Mucosa of stomach (tissue), 1 donor: ENCODE measurements around the gene ACCS.

Experiments
- H3K27me3 ChIP-seq: one replicate; pipeline ENCODE4 v1.7.0; 2013; ENCODE audit warnings: mild to moderate bottlenecking, low read length; ENCODE audit not compliant: control insufficient read depth, insufficient read depth
- H3K36me3 ChIP-seq: one replicate; pipeline ENCODE4 v1.7.0; 2013; ENCODE audit warnings: low read length; ENCODE audit not compliant: control insufficient read depth, insufficient read depth
- H3K4me1 ChIP-seq: one replicate; pipeline ENCODE4 v1.7.0; 2013; ENCODE audit warnings: mild to moderate bottlenecking, low read length; ENCODE audit not compliant: control insufficient read depth, insufficient read depth
- H3K4me3 ChIP-seq: one replicate; pipeline ENCODE4 v1.7.0; 2013; ENCODE audit warnings: low read length
- H3K9ac ChIP-seq: one replicate; pipeline ENCODE4 v1.7.0; 2013; ENCODE audit warnings: mild to moderate bottlenecking, low read length, moderate library complexity
- H3K9me3 ChIP-seq: one replicate; pipeline ENCODE4 v1.7.0; 2013; ENCODE audit warnings: mild to moderate bottlenecking, low read length, moderate library complexity; ENCODE audit not compliant: control insufficient read depth
- donor health status: Pancreatic carcinoma.

Gene ACCS

DNA sequence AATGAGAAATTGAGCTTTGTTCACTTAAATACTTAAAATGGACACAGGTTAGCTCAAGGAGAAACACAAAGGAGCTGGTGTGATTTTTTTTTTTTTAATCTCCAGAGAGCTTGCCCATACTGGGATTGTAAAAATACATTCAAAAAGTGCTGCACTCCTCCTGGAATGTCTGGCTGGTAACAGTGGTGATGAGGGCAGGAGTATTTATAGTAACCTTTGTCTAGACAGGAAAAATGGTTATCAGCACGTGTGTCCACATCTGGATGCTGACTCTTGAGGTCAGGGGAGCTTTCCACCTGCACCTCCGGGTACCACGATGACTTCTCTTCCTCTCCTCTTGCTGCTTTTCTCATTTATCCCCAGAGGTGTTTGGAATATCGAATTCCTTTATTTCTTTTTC, 59.5 kb downstream of the ACCS start:
- H3K27me3 ChIP-seq = no peaks in the 10 kb centered on the region
- H3K4me3 ChIP-seq = no peak overlapping the region
- no peaks in the 10 kb centered on the region for H3K36me3 ChIP-seq
- no peaks in the 10 kb centered on the region for H3K9me3 ChIP-seq
- H3K4me1 ChIP-seq = no peaks in the 10 kb centered on the region
- H3K9ac ChIP-seq = no peak overlapping the region

DNA sequence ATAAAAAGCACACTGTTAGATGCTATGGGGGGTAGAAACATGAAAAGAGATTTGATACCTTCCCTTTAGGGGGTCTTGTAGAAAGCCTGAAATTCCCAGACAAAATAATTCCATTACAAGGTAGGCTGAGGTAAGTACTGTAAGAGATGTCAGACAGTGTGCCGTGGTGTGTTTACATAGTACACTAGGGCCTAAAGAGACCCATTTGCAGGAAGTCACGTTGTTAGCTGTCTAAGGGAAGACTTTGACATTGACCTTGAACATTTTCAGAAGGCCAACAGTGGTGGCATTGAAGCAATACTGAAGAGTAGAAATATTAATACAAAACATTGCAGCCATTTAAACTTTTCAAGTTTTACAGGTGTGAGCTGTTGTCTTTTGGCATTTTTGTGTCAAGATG, 60.2 kb downstream of the ACCS start:
- no peak overlapping the region for H3K4me3 ChIP-seq
- no peaks in the 10 kb centered on the region for H3K9me3 ChIP-seq
- no peak overlapping the region for H3K9ac ChIP-seq
- H3K36me3 ChIP-seq = no peaks in the 10 kb centered on the region
- no peaks in the 10 kb centered on the region for H3K27me3 ChIP-seq
- no peaks in the 10 kb centered on the region for H3K4me1 ChIP-seq

DNA sequence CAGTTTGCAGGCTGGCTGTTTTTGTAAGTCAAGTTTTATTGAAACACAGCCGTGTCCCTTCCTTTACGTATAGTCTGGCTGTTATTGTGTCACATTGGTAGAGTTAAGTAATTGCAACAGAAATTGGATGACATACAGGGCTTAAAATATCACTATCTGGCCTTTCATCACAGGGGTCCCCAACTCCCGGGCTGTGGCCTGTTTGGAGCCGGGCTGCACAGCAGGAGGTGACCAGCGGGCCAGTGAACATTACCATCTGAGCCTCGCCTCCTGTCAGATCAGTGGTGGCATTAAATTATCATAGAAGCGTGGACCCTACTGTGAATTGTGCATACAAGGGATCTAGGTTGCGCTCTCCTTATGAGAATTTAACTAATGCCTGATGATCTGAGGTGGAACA, 61.1 kb downstream of the ACCS start:
- H3K4me3 ChIP-seq = no peak overlapping the region
- H3K27me3 ChIP-seq = no peaks in the 10 kb centered on the region
- no peaks in the 10 kb centered on the region for H3K9me3 ChIP-seq
- H3K4me1 ChIP-seq = no peaks in the 10 kb centered on the region
- H3K36me3 ChIP-seq = no peaks in the 10 kb centered on the region
- H3K9ac ChIP-seq = no peak overlapping the region

DNA sequence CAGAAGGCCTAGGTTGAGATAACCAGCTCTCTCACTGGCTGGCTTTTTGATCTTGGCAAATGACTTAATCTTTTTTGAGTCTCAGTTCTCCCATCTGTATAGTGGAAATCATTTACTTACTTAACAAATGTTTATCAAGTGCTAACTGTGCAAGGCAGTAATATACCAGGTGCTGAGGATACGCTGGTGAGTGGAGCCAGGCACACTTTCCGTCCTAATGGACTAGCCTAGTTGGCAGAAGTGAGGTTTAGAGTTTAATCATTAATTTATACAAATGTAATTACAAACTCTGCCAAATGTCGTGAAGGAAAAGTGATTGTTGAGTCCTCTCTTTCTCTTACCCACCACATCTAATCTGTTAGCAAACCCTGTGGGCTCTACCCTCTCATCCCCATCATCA, 62.7 kb downstream of the ACCS start:
- Histone ChIP-seq H3K4me1 (peaks cover 4% of the 10 kb centered on the region), H3K4me3 (no peak overlapping the region), H3K9ac (no peak overlapping the region), H3K9me3 (no peaks in the 10 kb centered on the region), H3K36me3 (no peaks in the 10 kb centered on the region), H3K27me3 (no peaks in the 10 kb centered on the region)

DNA sequence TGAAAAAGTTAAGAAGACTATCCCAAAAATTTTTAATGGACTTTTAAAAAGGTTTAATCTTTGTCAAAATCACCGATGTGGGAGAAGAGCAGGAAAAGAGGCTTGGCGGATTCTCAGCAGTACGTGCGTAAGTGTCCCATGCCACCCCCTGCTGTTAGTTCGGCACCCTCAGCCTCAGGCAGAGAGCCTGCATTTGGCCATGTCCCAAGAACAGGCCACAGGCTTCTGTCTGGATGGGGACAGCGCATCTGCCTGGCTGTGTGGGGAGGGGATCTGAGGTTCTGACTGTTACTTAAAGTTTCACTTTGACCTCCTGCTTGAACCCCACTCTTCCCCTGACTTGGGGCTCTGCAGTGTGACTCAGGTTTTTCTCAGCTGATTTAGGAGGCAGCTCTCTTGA, 64.7 kb downstream of the ACCS start:
- Histone ChIP-seq H3K27me3 (no peaks in the 10 kb centered on the region), H3K36me3 (no peaks in the 10 kb centered on the region), H3K9me3 (no peaks in the 10 kb centered on the region), H3K9ac (no peak overlapping the region), H3K4me1 (peaks cover 6% of the 10 kb centered on the region), H3K4me3 (no peak overlapping the region)

DNA sequence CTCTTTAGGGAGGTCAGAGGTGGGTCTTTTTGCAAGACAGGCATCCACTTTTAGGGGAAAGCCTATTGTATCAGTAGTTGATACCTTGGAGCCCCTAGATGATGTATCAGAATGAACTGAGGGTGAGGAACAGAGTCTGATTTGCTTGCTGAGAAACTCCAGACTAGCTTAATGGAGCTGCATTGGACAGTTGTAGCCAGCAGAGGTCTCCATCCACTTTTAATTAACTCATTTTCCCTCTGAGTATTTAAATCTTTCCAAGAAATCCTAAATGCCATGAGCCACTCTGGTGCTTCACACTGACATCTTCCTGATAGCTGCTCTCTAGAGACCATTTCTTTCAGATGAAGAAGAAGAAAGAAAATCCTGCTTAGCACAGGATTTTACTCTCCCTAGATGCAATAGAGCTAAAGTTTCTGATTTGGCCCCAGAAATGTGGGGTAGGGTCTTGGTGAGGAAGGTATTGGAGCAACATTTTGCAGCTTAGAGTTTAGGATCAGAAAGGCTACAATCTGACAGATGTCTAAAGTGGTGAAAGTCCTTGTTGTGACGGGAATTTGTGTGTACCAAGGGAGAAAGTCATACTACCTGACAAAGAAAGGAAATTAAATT, 67.4 kb downstream of the ACCS start:
- H3K36me3 ChIP-seq = no peaks in the 10 kb centered on the region
- H3K9ac ChIP-seq = no peak overlapping the region
- H3K4me3 ChIP-seq = no peak overlapping the region
- peaks cover 6% of the 10 kb centered on the region for H3K4me1 ChIP-seq
- H3K27me3 ChIP-seq = no peaks in the 10 kb centered on the region
- H3K9me3 ChIP-seq = no peaks in the 10 kb centered on the region
